HG03342 (cell line): ENCODE measurements around the gene ANP32A.

Experiments used
- ATAC-seq: cut with Tn5 transposase; IDR thresholded peaks from one replicate; pipeline ENCODE4 v1.9.1; 2021; ENCODE audit warnings: mild to moderate bottlenecking, moderate library complexity; ENCODE audit not compliant: unreplicated experiment

Gene ANP32A

GRCh38 chr15:68784206-68784605 is 36.5 kb downstream of the ANP32A start:
- ATAC-seq: no peak

GRCh38 chr15:68783226-68784058 is 37.3 kb downstream of the ANP32A start:
- no peak for ATAC-seq

- ATAC-seq: no peak
These were observed 38.0 kb downstream of the ANP32A start for GRCh38 chr15:68782589-68783161.

GRCh38 chr15:68781766-68782588 is 38.7 kb downstream of the ANP32A start:
- no peak for ATAC-seq

GRCh38 chr15:68781217-68781616 is 39.5 kb downstream of the ANP32A start:
- ATAC-seq: no peak

GRCh38 chr15:68778876-68779275 is 41.8 kb downstream of the ANP32A start:
- no peak for ATAC-seq

- no peak for ATAC-seq
These were observed 44.0 kb downstream of the ANP32A start for GRCh38 chr15:68776477-68777270.

GRCh38 chr15:68775671-68776476 is 44.8 kb downstream of the ANP32A start:
- ATAC-seq: no peak

- no peak for ATAC-seq
These were observed 45.5 kb downstream of the ANP32A start for GRCh38 chr15:68775236-68775577.

- no peak for ATAC-seq
These were observed 46.0 kb downstream of the ANP32A start for GRCh38 chr15:68774521-68775235.

GRCh38 chr15:68774120-68774519 is 46.6 kb downstream of the ANP32A start:
- ATAC-seq: no peak

- ATAC-seq: no peak
These were observed 47.7 kb downstream of the ANP32A start for GRCh38 chr15:68773036-68773435.

- no peak for ATAC-seq
These were observed 50.5 kb downstream of the ANP32A start for GRCh38 chr15:68770216-68770615.

GRCh38 chr15:68769702-68770101 is 51.0 kb downstream of the ANP32A start:
- ATAC-seq: no peak

GRCh38 chr15:68768321-68768720 is 52.4 kb downstream of the ANP32A start:
- ATAC-seq: no peak

GRCh38 chr15:68767833-68768232 is 52.9 kb downstream of the ANP32A start:
- ATAC-seq: no peak

- ATAC-seq: no peak
These were observed 54.9 kb downstream of the ANP32A start for GRCh38 chr15:68765602-68766368.

GRCh38 chr15:68764090-68764489 is 56.6 kb downstream of the ANP32A start:
- ATAC-seq: no peak

- no peak for ATAC-seq
These were observed 57.6 kb downstream of the ANP32A start for GRCh38 chr15:68763063-68763462.
